ENCODE results near the gene SNRNP35.
"Not testable (repeated sequence)": the region's sequence is repeated elsewhere in the genome, so short reads cannot be mapped to it uniquely, and the experiment has no call there.

SNRNP35 gene

GRCh38 chr12:123512838-123513665, 55.1 kb downstream of the SNRNP35 start:
- H3K9me3 ChIP-seq (ENCODE audit: control insufficient read depth, insufficient read depth, low read depth, low read length), result no peaks in the 10 kb centered on the region
- H3K36me3 ChIP-seq (ENCODE audit: control insufficient read depth, insufficient read depth, low read length), result peaks cover 40% of the 10 kb centered on the region
- H3K4me3 ChIP-seq (ENCODE audit: low read depth, low read length), result no peak overlapping the region
- H3K4me1 ChIP-seq (ENCODE audit: control insufficient read depth, insufficient read depth, low read length), result peaks cover 7% of the 10 kb centered on the region; the same call in 1 of the 2 replicates
- no peak overlapping the region for H3K9ac ChIP-seq (ENCODE audit: low read length)
- H3K27me3 ChIP-seq (ENCODE audit: control insufficient read depth, insufficient read depth, low read length), result no peaks in the 10 kb centered on the region
- peak overlapping the region; percentile 30; the same call in 1 of the 2 replicates for H3K27ac ChIP-seq (ENCODE audit: low read depth, low read length)

GRCh38 chr12:123513805-123514204, 55.9 kb downstream of the SNRNP35 start:
- Histone ChIP-seq H3K27ac (ENCODE audit: low read depth, low read length) (peak overlapping the region; percentile 30; the same call in 1 of the 2 replicates), H3K36me3 (ENCODE audit: control insufficient read depth, insufficient read depth, low read length) (peaks cover 44% of the 10 kb centered on the region), H3K4me3 (ENCODE audit: low read depth, low read length) (no peak overlapping the region)

DNA sequence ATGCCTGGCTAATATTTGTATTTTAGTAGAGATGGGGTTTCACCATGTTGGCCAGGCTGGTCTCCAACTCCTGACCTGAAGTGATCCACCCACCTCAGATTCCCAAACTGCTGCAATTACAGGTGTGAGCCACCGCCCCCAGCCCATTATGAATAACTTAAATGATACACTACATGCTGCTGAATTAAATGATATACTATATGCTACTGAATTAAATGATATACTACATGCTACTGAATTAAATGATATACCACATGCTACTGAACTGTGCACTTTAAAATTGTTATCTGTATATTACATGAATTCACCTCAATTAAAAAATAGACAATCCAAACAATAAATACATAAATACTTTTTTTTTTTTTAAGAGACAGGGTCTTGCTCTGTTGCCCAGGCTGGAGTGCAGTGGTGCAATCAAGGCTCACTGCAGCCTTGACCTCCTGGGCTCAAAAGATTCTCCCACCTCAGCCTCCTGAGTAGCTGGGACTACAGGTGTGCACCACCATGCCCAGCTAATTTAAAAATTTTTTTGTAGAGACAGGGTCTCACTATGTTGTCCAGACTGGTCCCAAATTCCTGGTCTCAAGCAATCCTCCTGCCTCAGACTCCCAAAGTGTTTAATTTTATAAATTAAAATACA, 56.8 kb downstream of the SNRNP35 start:
- H3K27me3 ChIP-seq (ENCODE audit: control insufficient read depth, insufficient read depth, low read length); H3K9ac ChIP-seq (ENCODE audit: low read length); H3K4me3 ChIP-seq (ENCODE audit: low read depth, low read length); H3K27ac ChIP-seq (ENCODE audit: low read depth, low read length); H3K4me1 ChIP-seq (ENCODE audit: control insufficient read depth, insufficient read depth, low read length); H3K9me3 ChIP-seq (ENCODE audit: control insufficient read depth, insufficient read depth, low read depth, low read length): not testable (repeated sequence)
- peaks cover 52% of the 10 kb centered on the region for H3K36me3 ChIP-seq (ENCODE audit: control insufficient read depth, insufficient read depth, low read length)

More at GRCh38 chr12:123513805-123514204, 55.9 kb downstream of the SNRNP35 start:
- H3K4me1 ChIP-seq (ENCODE audit: control insufficient read depth, insufficient read depth, low read length), result peaks cover 7% of the 10 kb centered on the region; the same call in 1 of the 2 replicates
- no peak overlapping the region for H3K9ac ChIP-seq (ENCODE audit: low read length)
- no peaks in the 10 kb centered on the region for H3K27me3 ChIP-seq (ENCODE audit: control insufficient read depth, insufficient read depth, low read length)
- H3K9me3 ChIP-seq (ENCODE audit: control insufficient read depth, insufficient read depth, low read depth, low read length), result no peaks in the 10 kb centered on the region

DNA sequence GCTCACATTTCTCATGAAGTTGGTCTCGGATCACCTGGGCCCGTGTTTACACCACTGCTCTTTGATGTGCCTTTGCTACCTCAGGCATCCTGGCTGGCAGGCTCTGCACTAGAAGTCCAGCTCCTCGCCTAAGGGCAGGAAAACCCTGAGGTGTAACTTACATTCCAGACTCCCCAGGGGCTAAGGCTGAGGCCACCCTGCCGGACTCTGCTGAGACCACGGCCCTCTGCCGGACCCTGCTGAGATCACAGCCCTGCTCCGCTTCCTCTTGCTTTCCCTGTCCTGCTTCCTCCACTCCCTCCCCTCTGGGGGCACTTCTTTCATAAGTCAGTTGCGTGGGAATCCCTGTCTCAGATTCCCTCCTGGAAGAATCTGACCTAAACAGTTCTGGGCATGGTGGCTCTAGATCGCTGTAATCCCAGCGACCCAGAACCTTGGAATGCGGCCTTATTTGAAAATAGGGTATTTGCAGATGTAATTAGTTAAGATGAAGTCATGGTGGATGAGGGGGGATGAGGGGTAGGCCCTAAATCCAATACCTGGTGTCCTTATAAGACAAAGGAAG, 58.4 kb downstream of the SNRNP35 start:
- H3K4me3 ChIP-seq (ENCODE audit: low read depth, low read length), result no peak overlapping the region
- H3K9me3 ChIP-seq (ENCODE audit: control insufficient read depth, insufficient read depth, low read depth, low read length), result no peaks in the 10 kb centered on the region
- H3K36me3 ChIP-seq (ENCODE audit: control insufficient read depth, insufficient read depth, low read length), result peaks cover 55% of the 10 kb centered on the region
- no peak overlapping the region; the same call in 1 of the 2 replicates for H3K27ac ChIP-seq (ENCODE audit: low read depth, low read length)
- peaks cover 7% of the 10 kb centered on the region; the same call in 1 of the 2 replicates for H3K4me1 ChIP-seq (ENCODE audit: control insufficient read depth, insufficient read depth, low read length)
- H3K27me3 ChIP-seq (ENCODE audit: control insufficient read depth, insufficient read depth, low read length), result no peaks in the 10 kb centered on the region
- H3K9ac ChIP-seq (ENCODE audit: low read length), result no peak overlapping the region

Measured in HUES6 (cell line).